ENCODE results near the gene CYP4F12. TPM values are rescaled to one million over a fixed set of nuclear protein-coding genes. Genes with fewer than 3 reads are reported as not detected.

The CYP4F12 gene
- total and polyA plus RNA-seq, 2 of the 8 experiments (the other 6 are each of a cell fraction or from before 2014, with no cell fraction given): not detected

- POLR2A ChIA-PET (ENCODE audit: partially characterized antibody): no interaction called here
- no peak overlapping the region for H3K23ac ChIP-seq (ENCODE audit: insufficient read length)
- no peak overlapping the region for H3K9ac ChIP-seq (replicated peaks in 1 of 4; ENCODE audit: extremely low read depth in 1 of 4, low read depth in 3 of 4, low read length in 3 of 4)
- H4K8ac ChIP-seq (ENCODE audit: extremely low read depth, insufficient read depth, low read length): no peak overlapping the region
- no peak overlapping the region for H2AFZ ChIP-seq (ENCODE audit: low read length)
- peaks cover 50 to 56% of the 10 kb centered on the region in 2 experiments for H3K9me3 ChIP-seq (ENCODE audit: insufficient read depth in 2 of 2, low read depth in 1 of 2, low read length in 1 of 2)
- DNase-seq (ENCODE audit: low read depth in 1 of 2, low spot score in 2 of 2): no peak
- H3K79me1 ChIP-seq (ENCODE audit: low read depth, low read length): no peaks in the 10 kb centered on the region
- no peak overlapping the region for H4K91ac ChIP-seq (replicated peaks; ENCODE audit: insufficient read length, low read length)
- WGBS, 2 experiments (ENCODE audit: extremely low coverage in 1 of 2, insufficient coverage in 1 of 2, insufficient read length in 1 of 2, insufficient replicate concordance in 2 of 2, low coverage in 1 of 2, low lambda C conversion rate in 2 of 2, missing lambda C conversion rate in 1 of 2): 53% methylated on average over 5 of the region's 5 CpGs; no CpG with 5 or more reads in 1 of the 2 experiments
- no peaks in the 10 kb centered on the region for H3K23me2 ChIP-seq (ENCODE audit: low read depth, low read length)
- H3K14ac ChIP-seq (ENCODE audit: insufficient read length): no peak overlapping the region
- no peak overlapping the region for H2BK12ac ChIP-seq (ENCODE audit: low read depth, low read length)
- no peaks in the 10 kb centered on the region for H3K27me3 ChIP-seq (replicated peaks in 1 of 4; ENCODE audit: control insufficient read depth in 3 of 4, extremely low read depth in 1 of 4, insufficient read depth in 3 of 4, low read length in 3 of 4)
- no peak overlapping the region for H2AK5ac ChIP-seq (ENCODE audit: low read depth, low read length)
- no peak overlapping the region for H3K4me2 ChIP-seq (ENCODE audit: insufficient read depth in 1 of 2, low read depth in 2 of 2, low read length in 2 of 2)
- no peak overlapping the region for H3K18ac ChIP-seq (ENCODE audit: extremely low read depth, low read length)
- no peak for FAIRE-seq
- TF ChIP-seq EP300 (IDR thresholded peaks at IDR 0.05; ENCODE audit: borderline replicate concordance in 1 of 2, low read depth in 2 of 2, low read length in 2 of 2) (no peak), HDAC6 (IDR thresholded peaks at IDR 0.05; ENCODE audit: low read depth, low read length) (no peak), RXRA (IDR thresholded peaks at IDR 0.05; ENCODE audit: insufficient read depth, low read depth, low read length) (no peak), SIX5 (IDR thresholded peaks at IDR 0.05; ENCODE audit: low read depth, low read length) (no peak), POLR2AphosphoS5 (IDR thresholded peaks at IDR 0.05; ENCODE audit: low read depth, low read length) (no peak), TCF12 (IDR thresholded peaks at IDR 0.05; ENCODE audit: low read depth, low read length) (no peak), ASH2L (IDR thresholded peaks at IDR 0.05; ENCODE audit: low read length) (no peak)
- no peak overlapping the region for H2BK15ac ChIP-seq (ENCODE audit: low read length)
- H3K27ac ChIP-seq (ENCODE audit: low read depth, low read length): no peak overlapping the region
- no peak overlapping the region for H4K5ac ChIP-seq (ENCODE audit: insufficient read length, low read depth, low read length)
- no peak overlapping the region for H2BK120ac ChIP-seq (replicated peaks; ENCODE audit: low read depth, low read length)
- no peak overlapping the region for H3K4me3 ChIP-seq (ENCODE audit: extremely low read depth in 1 of 4, insufficient read depth in 2 of 4, low read depth in 3 of 4, low read length in 4 of 4)
- H2BK5ac ChIP-seq (ENCODE audit: low read depth, low read length): no peak overlapping the region
- no peaks in the 10 kb centered on the region for H3K79me2 ChIP-seq (ENCODE audit: control insufficient read depth in 1 of 2, insufficient read depth in 2 of 2, low read length in 2 of 2)
- no peak overlapping the region for H2BK20ac ChIP-seq (ENCODE audit: low read length)
- no peaks in the 10 kb centered on the region for H3K4me1 ChIP-seq (replicated peaks in 1 of 4; ENCODE audit: control insufficient read depth in 3 of 4, insufficient read depth in 4 of 4, low read length in 3 of 4)
- no peak overlapping the region for H3K4ac ChIP-seq (replicated peaks; ENCODE audit: insufficient read length, low read depth, low read length)
- H4K20me1 ChIP-seq (replicated peaks in 1 of 2; ENCODE audit: control insufficient read depth in 1 of 2, insufficient read depth in 2 of 2, low read length in 2 of 2): no peaks in the 10 kb centered on the region
- H3K36me3 ChIP-seq (ENCODE audit: control insufficient read depth in 2 of 4, insufficient read depth in 4 of 4, low read length in 3 of 4): no peaks in the 10 kb centered on the region
- CTCF ChIA-PET (ENCODE audit: partially characterized antibody): no interaction called here
- H3K56ac ChIP-seq (replicated peaks; ENCODE audit: insufficient read length, low read depth, low read length): no peak overlapping the region
Observed at GRCh38 chr19:15633082-15633835, 39.6 kb upstream of the CYP4F12 start.
